PC-9 (cell line): ENCODE measurements around the gene CEBPB.

Source experiments
- CTCF ChIP-seq: fragments of 200-600 bp; sonication (generic); conservative IDR thresholded peaks from 2 replicates; pipeline ENCODE4 v1.6.1; 2017; ENCODE audit warnings: mixed run types, antibody characterized with exemption, mild to moderate bottlenecking, moderate library complexity
- EZH2 ChIP-seq: fragments of 200-600 bp; sonication (generic); IDR thresholded peaks from 2 replicates; pipeline ENCODE4 v1.8.0; 2017; ENCODE audit warnings: antibody characterized with exemption, low read depth

GRCh38 chr20:50215926-50216325, 25.3 kb downstream of the CEBPB start:
- TF ChIP-seq CTCF, result no peak
- no peak for TF ChIP-seq EZH2
